ENCODE data around the gene CBLC.
"Not testable (repeated sequence)": the region's sequence is repeated elsewhere in the genome, so short reads cannot be mapped to it uniquely, and the experiment has no call there.

Gene CBLC

DNA sequence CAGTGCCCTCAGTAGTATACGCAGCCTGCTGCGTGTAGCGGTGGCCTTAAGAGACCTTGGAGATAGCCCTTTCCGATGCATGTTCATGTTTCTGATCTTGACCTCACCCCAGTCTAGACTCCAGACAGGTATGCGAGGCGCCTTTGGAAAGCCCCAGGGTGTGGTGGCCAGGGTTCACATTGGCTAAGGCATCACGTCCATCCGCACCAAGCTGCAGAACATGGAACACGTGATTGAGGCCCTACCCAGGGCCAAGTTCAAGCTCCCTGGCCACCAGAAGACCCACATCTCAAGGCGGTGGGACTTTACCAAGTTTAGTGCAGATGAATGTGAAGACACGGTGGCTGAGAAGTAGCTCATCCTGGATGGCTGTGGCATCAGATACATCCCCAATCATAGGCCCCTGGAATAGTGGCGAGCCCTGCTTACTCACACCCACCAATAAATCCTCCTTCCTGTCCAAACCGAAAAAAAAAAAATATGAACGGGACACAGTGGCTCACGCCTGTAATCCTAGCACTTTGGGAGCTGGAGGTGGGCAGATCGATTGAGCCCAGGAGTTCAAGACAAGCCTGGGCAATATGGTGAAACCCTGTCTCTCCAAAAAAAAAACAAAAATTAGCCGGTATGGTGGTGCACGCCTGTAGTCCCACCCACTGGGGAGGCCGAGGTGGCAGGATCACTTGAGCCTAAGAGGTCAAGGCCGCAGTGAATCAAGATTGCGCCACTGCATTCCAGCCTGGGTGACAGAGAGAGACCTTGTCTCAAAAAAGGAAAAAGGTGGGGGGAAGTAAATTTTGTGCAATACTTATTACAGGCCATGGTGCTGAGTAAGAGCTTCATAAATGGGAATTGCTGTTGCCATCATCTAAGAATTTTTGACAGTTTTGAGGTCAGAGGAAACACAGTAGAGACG lies 12.4 kb upstream of the CBLC start:
- no peak for DNase-seq (ENCODE audit: low read depth)
- TF ChIP-seq CTCF (conservative IDR thresholded peaks at IDR 0.05; ENCODE audit: low read depth, low read length): no peak
- no peak overlapping the region for H3K4me3 ChIP-seq (ENCODE audit: low read length)

DNA sequence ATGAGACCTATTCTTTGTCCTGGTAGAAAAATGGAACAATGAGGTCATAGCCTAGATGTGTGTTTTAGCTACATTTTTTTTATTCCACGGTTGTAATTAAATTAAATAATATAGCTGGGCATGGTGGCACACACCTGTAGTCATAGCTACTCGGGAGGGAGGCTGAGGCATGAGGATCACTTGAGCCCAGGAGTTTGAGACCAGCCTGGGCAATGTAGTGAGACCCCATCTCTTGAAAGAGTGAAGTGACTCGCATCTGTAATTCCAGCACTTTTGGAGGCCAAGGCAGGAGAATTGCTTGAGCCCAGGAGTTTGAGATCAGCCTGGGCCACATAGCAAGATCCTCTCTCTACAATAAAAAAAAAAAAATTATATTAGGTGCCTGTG lies 11.7 kb upstream of the CBLC start:
- H3K4me3 ChIP-seq (ENCODE audit: low read length): no peak overlapping the region
- no peak for DNase-seq (ENCODE audit: low read depth)
- TF ChIP-seq CTCF (conservative IDR thresholded peaks at IDR 0.05; ENCODE audit: low read depth, low read length): no peak

- TF ChIP-seq CTCF (conservative IDR thresholded peaks at IDR 0.05; ENCODE audit: low read depth, low read length): no peak
- DNase-seq (ENCODE audit: low read depth): no peak
- no peak overlapping the region for H3K4me3 ChIP-seq (ENCODE audit: low read length)
These were observed 10.2 kb upstream of the CBLC start for GRCh38 chr19:44767295-44768180.

DNA sequence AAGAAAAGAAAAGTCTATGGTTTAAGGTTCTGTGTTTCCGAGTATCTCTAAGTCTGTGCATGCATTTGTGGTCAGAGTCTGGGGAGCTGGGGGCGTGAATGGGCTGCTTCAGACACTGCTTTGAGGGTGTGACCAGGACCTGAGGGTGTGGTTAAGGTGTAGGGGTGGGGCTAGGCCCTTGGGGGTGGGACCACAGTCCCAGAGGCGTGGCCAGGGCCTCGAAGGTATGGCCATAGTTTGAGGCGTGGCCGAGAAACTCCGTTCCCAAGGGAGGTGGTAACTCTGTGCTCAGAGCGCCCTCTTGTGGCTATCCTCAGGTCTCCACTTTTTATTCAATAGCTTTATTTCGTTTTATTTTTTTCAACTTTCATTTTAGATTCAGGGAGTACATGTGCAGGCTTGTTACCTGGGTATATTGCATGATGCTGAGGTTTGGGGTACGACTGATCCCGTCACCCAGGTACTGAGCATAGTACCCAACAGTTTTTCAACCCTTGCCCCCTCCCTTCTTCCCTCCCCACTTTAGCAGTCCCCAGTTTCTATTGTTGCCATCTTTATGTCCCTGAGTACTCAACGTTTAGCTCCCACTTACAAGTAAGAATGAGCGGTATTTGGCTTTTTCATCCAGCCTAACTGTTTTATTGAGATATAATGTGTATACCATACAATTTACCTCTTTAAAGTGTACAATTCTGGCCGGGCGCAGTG lies 7.0 kb upstream of the CBLC start:
- TF ChIP-seq CTCF (conservative IDR thresholded peaks at IDR 0.05; ENCODE audit: low read depth, low read length): peak; percentile 70
- no peak overlapping the region for H3K4me3 ChIP-seq (ENCODE audit: low read length)
- peak; percentile 85 for DNase-seq (ENCODE audit: low read depth)

GRCh38 chr19:44772144-44772543 lies 5.5 kb upstream of the CBLC start:
- not testable (repeated sequence) for DNase-seq (ENCODE audit: low read depth); H3K4me3 ChIP-seq (ENCODE audit: low read length)

DNA sequence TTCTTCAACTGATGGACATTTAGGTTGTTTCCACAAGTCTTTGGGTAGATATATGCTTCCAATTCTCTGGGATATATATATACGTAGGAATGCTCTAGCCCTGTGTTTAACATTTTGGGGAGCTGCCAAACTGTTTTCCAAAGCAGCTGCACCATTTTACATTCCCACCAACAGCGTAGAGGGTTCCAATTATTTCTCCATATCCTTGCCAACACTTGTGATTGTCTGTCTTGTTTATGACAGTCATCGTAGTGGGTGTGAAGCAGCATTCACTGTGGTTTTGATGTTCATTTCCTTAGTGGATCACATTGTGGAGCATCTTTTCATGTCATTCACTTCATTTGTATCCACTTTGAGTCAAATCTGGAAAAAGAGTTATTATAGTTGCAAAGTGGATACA lies 4.7 kb upstream of the CBLC start:
- no peak for TF ChIP-seq CTCF (conservative IDR thresholded peaks at IDR 0.05; ENCODE audit: low read depth, low read length)
- no peak for DNase-seq (ENCODE audit: low read depth)
- no peak overlapping the region for H3K4me3 ChIP-seq (ENCODE audit: low read length)

DNA sequence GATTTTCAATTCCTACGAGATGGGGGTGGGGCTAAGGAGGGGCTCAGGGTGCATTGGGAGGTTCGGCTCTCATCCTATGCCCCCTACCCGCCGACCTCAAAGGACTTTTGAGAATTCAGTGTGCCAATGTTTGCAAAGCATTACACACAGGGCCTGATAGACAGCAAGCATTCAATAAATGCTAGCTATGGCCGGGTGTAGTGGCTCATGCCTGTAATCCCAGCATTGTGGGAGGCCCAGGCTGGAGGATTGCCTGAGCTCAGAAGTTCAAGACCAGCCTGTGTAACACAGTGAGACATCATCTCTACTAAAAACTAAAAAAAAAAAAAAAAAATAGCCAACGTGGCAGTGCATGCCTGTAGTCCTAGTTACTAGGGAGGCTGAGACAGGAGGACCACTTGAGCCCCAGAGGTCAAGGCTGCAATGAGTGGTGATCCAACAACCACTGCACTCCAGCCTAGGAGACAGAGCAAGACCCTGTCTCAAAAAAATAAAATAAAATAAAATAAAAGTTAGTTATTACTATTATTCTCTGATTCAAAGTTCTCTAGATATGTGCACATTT lies 1.9 kb upstream of the CBLC start:
- DNase-seq (ENCODE audit: low read depth): no peak
- H3K4me3 ChIP-seq (ENCODE audit: low read length): no peak overlapping the region
- no peak for TF ChIP-seq CTCF (conservative IDR thresholded peaks at IDR 0.05; ENCODE audit: low read depth, low read length)
